A673 (cell line): ENCODE data around the gene TSPEAR. TPM values are rescaled to one million over a fixed set of nuclear protein-coding genes. Genes with fewer than 3 reads are reported as not detected.

Experiments used
- BruUV-seq: library from RNA; stranded (reverse); fragments of 400-500 nt; replicated peaks from 2 replicates; lab custom pipeline; 2021; lab: Mats Ljungman, UMichigan
- CTCF ChIA-PET: fragments of 300-600 bp; sonication (Branson Sonifier 250); formaldehyde crosslinking; loops from one replicate; lab custom pipeline; 2022; ENCODE audit warnings: antibody characterized with exemption; lab: Charles Lee
- POLR2A ChIA-PET: fragments of 300-600 bp; sonication (Branson Sonifier 250); formaldehyde crosslinking; loops from one replicate; lab custom pipeline; 2022; ENCODE audit warnings: antibody characterized with exemption; ENCODE audit not compliant: low non-redundant PET; lab: Charles Lee
- DNase-seq: peaks from one replicate; pipeline ENCODE4 v3.0.0-alpha.2; 2015; ENCODE audit warnings: low spot score
- H3K27ac ChIP-seq: fragments of 200-600 bp; sonication (generic); 2 replicates; pipeline ENCODE4 v1.5.1; 2016; ENCODE audit warnings: mixed run types, low read depth, mild to moderate bottlenecking, mixed read lengths, antibody characterized with exemption, low read length; ENCODE audit not compliant: poor library complexity, severe bottlenecking
- H3K27me3 ChIP-seq: fragments of 200-600 bp; sonication (generic); replicated peaks from 2 replicates; pipeline ENCODE4 v1.6.1; 2017; ENCODE audit warnings: mixed run types, low read depth, mild to moderate bottlenecking, mixed read lengths, antibody characterized with exemption, low read length; ENCODE audit not compliant: insufficient read depth, poor library complexity
- H3K36me3 ChIP-seq: fragments of 200-600 bp; sonication (generic); 2 replicates; pipeline ENCODE4 v1.6.1; 2016; ENCODE audit warnings: mixed run types, mild to moderate bottlenecking, mixed read lengths, antibody characterized with exemption, low read length; ENCODE audit not compliant: insufficient read depth, poor library complexity, severe bottlenecking
- H3K4me1 ChIP-seq: fragments of 200-600 bp; sonication (generic); 2 replicates; pipeline ENCODE4 v1.6.1; 2017; ENCODE audit warnings: mixed run types, mild to moderate bottlenecking, mixed read lengths, antibody characterized with exemption, low read length; ENCODE audit not compliant: insufficient read depth, poor library complexity, severe bottlenecking
- H3K4me3 ChIP-seq: fragments of 200-600 bp; sonication (generic); 2 replicates; pipeline ENCODE4 v1.5.1; 2016; ENCODE audit warnings: low read depth, mixed run types, mild to moderate bottlenecking, mixed read lengths, low read length; ENCODE audit not compliant: poor library complexity, severe bottlenecking
- H3K9me3 ChIP-seq: fragments of 200-600 bp; sonication (generic); 2 replicates; pipeline ENCODE4 v1.6.1; 2016; ENCODE audit warnings: mixed run types, low read depth, mild to moderate bottlenecking, mixed read lengths, antibody characterized with exemption, low read length; ENCODE audit not compliant: poor library complexity, severe bottlenecking
- EZH2 ChIP-seq: fragments of 200-600 bp; sonication (generic); IDR thresholded peaks from 2 replicates; pipeline ENCODE4 v1.6.1; 2017; ENCODE audit warnings: borderline replicate concordance, low read depth, mild to moderate bottlenecking, mixed read lengths, antibody characterized with exemption, low read length; ENCODE audit not compliant: poor library complexity, severe bottlenecking
- intact Hi-C: fragments of 100-400 bp; cut with micrococcal nuclease; formaldehyde crosslinking; loops from one replicate; pipeline ENCODE4 v1.10.0; 2022; ENCODE audit not compliant: unreplicated experiment
- total RNA-seq: library from RNA; stranded (reverse); gene quantifications from 2 replicates; pipeline ENCODE4 v1.2.3, GENCODE V29; 2021
- TF ChIP-seq, protein P1 (sequence below): fragments of 300-800, 200-600 bp; sonication (generic); conservative IDR thresholded peaks from 2 replicates; pipeline ENCODE4 v1.5.1; 2017; ENCODE audit warnings: low read depth, mild to moderate bottlenecking, antibody characterized with exemption, low read length, moderate library complexity, mixed read lengths

Gene TSPEAR
- total RNA-seq, 1 experiment from 2014 or later, result 8.3 TPM

DNA sequence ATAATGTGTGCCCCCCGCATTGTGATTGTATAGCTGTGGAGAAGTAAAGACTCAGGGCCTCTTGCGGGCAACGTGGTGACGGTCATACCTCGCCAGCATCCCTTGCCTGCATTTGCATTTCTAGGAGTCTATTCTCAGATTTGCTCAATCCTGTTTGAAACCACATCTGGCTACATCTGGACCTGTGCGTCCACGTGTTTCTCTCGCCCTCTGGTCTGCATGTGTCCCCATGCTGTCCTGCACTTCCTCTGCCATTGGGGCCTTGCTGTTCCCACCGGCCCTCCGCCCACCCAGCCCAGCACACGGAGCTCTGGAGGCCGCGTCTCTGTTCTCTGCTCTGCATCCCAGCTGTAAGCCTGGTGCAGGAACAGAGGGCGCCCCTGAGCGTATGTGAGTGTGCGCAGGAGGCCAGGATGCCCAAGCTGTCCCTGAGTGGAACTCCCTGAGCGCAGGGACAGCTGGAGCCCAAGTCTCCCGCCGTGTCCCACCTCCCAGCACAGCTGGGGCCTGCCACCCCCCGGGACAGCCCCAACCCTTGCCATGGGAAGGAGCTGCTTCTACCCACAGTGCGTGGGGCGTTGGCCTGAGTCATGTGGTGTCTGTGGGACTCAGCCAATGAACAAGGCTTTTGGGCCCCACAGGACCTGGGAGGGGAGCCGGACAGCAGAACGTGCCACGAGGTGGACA, 161.7 kb downstream of the TSPEAR start:
- H3K4me1 ChIP-seq, result no peaks in the 10 kb centered on the region
- DNase-seq, result no peak
- intact Hi-C loops, result loop anchor here (10.0 kb wide), 1 partner anchor 55 kb away; the partner anchor contains the start of gene KRTAP10-7
- CTCF ChIA-PET, result no interaction called here
- H3K9me3 ChIP-seq, result no peaks in the 10 kb centered on the region
- POLR2A ChIA-PET, result no interaction called here
- no TSS peak for BruUV-seq
- H3K4me3 ChIP-seq, result no peak overlapping the region
- no peaks in the 10 kb centered on the region for H3K27me3 ChIP-seq
- H3K36me3 ChIP-seq, result no peaks in the 10 kb centered on the region
- no peak overlapping the region for H3K27ac ChIP-seq
- TF ChIP-seq, protein P1, sequence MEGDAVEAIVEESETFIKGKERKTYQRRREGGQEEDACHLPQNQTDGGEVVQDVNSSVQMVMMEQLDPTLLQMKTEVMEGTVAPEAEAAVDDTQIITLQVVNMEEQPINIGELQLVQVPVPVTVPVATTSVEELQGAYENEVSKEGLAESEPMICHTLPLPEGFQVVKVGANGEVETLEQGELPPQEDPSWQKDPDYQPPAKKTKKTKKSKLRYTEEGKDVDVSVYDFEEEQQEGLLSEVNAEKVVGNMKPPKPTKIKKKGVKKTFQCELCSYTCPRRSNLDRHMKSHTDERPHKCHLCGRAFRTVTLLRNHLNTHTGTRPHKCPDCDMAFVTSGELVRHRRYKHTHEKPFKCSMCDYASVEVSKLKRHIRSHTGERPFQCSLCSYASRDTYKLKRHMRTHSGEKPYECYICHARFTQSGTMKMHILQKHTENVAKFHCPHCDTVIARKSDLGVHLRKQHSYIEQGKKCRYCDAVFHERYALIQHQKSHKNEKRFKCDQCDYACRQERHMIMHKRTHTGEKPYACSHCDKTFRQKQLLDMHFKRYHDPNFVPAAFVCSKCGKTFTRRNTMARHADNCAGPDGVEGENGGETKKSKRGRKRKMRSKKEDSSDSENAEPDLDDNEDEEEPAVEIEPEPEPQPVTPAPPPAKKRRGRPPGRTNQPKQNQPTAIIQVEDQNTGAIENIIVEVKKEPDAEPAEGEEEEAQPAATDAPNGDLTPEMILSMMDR, result no peak

DNA sequence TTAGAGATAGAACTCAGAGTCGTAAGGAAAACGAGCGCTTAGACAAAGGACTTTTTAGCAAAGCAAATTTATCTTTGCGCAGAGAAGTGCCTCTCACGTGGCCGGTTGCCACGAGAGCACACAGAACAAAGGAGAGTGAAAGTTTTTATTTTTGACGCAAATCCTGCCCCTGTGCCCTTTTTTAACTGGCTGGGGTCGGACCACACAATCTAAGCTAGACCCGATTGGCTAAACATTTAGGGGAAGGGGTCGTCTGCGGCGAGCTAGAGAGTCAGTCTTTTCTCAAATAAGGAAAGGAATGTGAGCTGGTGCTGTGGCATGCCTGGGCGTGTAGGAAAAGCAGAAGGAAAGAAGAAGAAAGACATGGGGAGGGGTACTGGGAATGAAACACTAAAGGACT, 162.4 kb downstream of the TSPEAR start:
- ChIA-PET CTCF (no interaction called here), POLR2A (no interaction called here)
- no peaks in the 10 kb centered on the region for H3K4me1 ChIP-seq
- no peaks in the 10 kb centered on the region for H3K36me3 ChIP-seq
- no peak for TF ChIP-seq EZH2
- TF ChIP-seq, protein P1, result no peak
- H3K27ac ChIP-seq, result no peak overlapping the region
- no peaks in the 10 kb centered on the region for H3K9me3 ChIP-seq
- no peak overlapping the region for H3K4me3 ChIP-seq
- H3K27me3 ChIP-seq, result no peaks in the 10 kb centered on the region
- DNase-seq, result no peak
- intact Hi-C loops, result loop anchor here (10.0 kb wide), 1 partner anchor 56 kb away; the partner anchor contains the start of gene KRTAP10-7
- BruUV-seq, result no TSS peak

DNA sequence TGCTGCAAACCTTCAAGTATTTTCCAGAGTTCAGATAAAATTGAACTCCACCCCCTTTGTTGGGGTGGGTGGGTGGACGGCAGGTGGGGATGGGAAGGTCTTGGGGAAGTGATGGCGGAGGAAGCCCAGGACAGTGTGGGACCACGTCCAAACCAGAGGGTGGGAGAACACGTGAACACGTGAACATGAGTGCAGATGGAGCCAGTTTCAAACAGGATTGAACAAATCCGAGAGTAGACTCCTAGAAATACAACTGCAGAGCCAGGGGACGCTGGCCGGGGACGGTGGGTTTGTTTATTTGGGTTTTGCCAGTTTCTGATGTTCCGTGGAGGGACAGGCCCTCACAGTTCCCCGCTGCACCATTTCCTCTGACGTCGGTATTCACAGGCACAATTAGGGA, 163.0 kb downstream of the TSPEAR start:
- no TSS peak for BruUV-seq
- ChIA-PET POLR2A (no interaction called here), CTCF (no interaction called here)
- intact Hi-C loops, result loop anchor here (10.0 kb wide), 1 partner anchor 56 kb away; the partner anchor contains the start of gene KRTAP10-7
- Histone ChIP-seq H3K27me3 (no peaks in the 10 kb centered on the region), H3K36me3 (no peaks in the 10 kb centered on the region), H3K4me3 (no peak overlapping the region), H3K9me3 (peaks cover 4% of the 10 kb centered on the region), H3K4me1 (no peaks in the 10 kb centered on the region), H3K27ac (no peak overlapping the region)
- TF ChIP-seq EZH2, result no peak
- TF ChIP-seq, protein P1, result no peak
- DNase-seq, result no peak
